ENCODE results near the gene FARP1. TPM values are rescaled to one million over a fixed set of nuclear protein-coding genes. Genes with fewer than 3 reads are reported as not detected.

Gene FARP1
- total and polyA plus RNA-seq, 10 of the 15 experiments (the other 5 are each of a cell fraction or from before 2014, with no cell fraction given): 0.17 to 6.9 (median 0.68) TPM

- H2AFZ ChIP-seq (ENCODE audit: control insufficient read depth, low read depth, low read length): no peak overlapping the region
- in situ Hi-C loops (cut with MboI) (no loop called here), intact Hi-C loops (cut with micrococcal nuclease; ENCODE audit: unreplicated experiment) (no loop called here)
- no peaks in the 10 kb centered on the region for H3K27me3 ChIP-seq (replicated peaks in 1 of 2; ENCODE audit: control insufficient read depth in 2 of 2, insufficient read depth in 2 of 2, low read length in 1 of 2)
- no peak overlapping the region for H3K9ac ChIP-seq (ENCODE audit: control insufficient read depth, insufficient read depth, low read length)
- no TSS peak for BruUV-seq (replicated peaks)
- no peaks in the 10 kb centered on the region for H3K36me3 ChIP-seq (ENCODE audit: control insufficient read depth in 2 of 2, insufficient read depth in 2 of 2, low read length in 1 of 2)
- WGBS (ENCODE audit: insufficient coverage, insufficient replicate concordance, low lambda C conversion rate, missing lambda C conversion rate): 45% methylated on average over 19 of the region's 20 CpGs
- H3K9me3 ChIP-seq (replicated peaks; ENCODE audit: control insufficient read depth, insufficient read depth, low read length): no peaks in the 10 kb centered on the region
- H3K4me1 ChIP-seq (ENCODE audit: control insufficient read depth, insufficient read depth, low read length): no peaks in the 10 kb centered on the region
- no peak for DNase-seq (ENCODE audit: low read depth, low spot score)
- ChIA-PET RAD21 (ENCODE audit: unreplicated experiment) (no interaction called here), CTCF (no interaction called here), SMC1A (ENCODE audit: uncharacterized antibody, unreplicated experiment) (no interaction called here), POLR2A (interaction anchor here (0.7 to 1.0 kb wide), 2 partner anchors 24 to 154 kb away, joined by 3 read pairs; no protein-coding TSS in a partner anchor)
- ATAC-seq: no peak
- no peak for TF ChIP-seq MXI1 (IDR thresholded peaks at IDR 0.05; ENCODE audit: low read depth, low read length)
- TF ChIP-seq, protein P1, sequence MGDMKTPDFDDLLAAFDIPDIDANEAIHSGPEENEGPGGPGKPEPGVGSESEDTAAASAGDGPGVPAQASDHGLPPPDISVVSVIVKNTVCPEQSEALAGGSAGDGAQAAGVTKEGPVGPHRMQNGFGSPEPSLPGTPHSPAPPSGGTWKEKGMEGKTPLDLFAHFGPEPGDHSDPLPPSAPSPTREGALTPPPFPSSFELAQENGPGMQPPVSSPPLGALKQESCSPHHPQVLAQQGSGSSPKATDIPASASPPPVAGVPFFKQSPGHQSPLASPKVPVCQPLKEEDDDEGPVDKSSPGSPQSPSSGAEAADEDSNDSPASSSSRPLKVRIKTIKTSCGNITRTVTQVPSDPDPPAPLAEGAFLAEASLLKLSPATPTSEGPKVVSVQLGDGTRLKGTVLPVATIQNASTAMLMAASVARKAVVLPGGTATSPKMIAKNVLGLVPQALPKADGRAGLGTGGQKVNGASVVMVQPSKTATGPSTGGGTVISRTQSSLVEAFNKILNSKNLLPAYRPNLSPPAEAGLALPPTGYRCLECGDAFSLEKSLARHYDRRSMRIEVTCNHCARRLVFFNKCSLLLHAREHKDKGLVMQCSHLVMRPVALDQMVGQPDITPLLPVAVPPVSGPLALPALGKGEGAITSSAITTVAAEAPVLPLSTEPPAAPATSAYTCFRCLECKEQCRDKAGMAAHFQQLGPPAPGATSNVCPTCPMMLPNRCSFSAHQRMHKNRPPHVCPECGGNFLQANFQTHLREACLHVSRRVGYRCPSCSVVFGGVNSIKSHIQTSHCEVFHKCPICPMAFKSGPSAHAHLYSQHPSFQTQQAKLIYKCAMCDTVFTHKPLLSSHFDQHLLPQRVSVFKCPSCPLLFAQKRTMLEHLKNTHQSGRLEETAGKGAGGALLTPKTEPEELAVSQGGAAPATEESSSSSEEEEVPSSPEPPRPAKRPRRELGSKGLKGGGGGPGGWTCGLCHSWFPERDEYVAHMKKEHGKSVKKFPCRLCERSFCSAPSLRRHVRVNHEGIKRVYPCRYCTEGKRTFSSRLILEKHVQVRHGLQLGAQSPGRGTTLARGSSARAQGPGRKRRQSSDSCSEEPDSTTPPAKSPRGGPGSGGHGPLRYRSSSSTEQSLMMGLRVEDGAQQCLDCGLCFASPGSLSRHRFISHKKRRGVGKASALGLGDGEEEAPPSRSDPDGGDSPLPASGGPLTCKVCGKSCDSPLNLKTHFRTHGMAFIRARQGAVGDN (IDR thresholded peaks at IDR 0.05): no peak
- no peak for TF ChIP-seq CREM (IDR thresholded peaks at IDR 0.05; ENCODE audit: low read depth)
- no peak for TF ChIP-seq POU2F2 (IDR thresholded peaks at IDR 0.05; ENCODE audit: borderline replicate concordance, low read depth, low read length)
- H3K4me3 ChIP-seq: no peak overlapping the region
- H3K4me2 ChIP-seq (ENCODE audit: control insufficient read depth, insufficient read depth): no peak overlapping the region
- FAIRE-seq: no peak
- H4K20me1 ChIP-seq (ENCODE audit: control insufficient read depth, insufficient read depth): no peaks in the 10 kb centered on the region
- no peaks in the 10 kb centered on the region for H3K79me2 ChIP-seq (ENCODE audit: control insufficient read depth, insufficient read depth, low read length)
- H3K27ac ChIP-seq (ENCODE audit: control insufficient read depth, insufficient read depth): no peak overlapping the region
These were observed 170.4 kb downstream of the FARP1 start for GRCh38 chr13:98313023-98313921.
